IPS-NIHi11 (cell line): ENCODE results near the gene TIE1.
"Not testable (repeated sequence)": the region's sequence is repeated elsewhere in the genome, so short reads cannot be mapped to it uniquely, and the experiment has no call there.

Experiments used
- DNase-seq: peaks from one replicate; pipeline ENCODE4 v3.0.0; 2012; ENCODE audit warnings: mixed read lengths, low spot score

Gene TIE1

DNA sequence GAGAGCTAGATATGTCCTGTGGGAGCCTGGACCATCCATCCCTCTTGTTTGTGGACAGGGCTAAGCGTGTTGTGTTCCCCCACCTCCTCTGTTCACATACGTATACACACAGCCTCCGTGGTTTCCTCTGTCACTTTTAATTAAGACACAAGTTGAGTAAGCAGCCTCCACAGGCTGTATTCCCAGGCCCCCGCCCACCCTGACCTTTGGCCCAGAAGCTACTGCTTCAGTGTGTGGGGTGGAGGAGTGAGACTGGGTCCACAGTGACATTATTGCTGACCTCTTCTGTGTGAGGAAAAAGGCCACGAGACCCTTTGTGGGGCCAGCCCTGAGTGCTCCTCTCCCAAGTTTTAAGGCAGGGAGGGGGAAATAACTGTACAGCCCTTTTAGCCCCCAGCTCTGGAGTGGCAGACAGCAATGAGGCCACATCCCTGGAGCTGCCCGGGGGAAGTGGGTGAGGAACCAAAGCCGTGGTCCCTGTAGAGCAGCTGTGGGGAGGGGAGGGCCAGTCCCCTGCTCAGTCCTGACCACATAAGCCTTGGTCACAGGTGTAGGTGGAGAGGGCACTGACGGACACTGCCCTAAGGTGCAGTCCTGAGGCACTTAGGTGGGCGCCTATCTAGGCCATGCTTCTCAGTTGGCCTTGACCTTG, 62.6 kb downstream of the TIE1 start:
- DNase-seq: no peak

DNA sequence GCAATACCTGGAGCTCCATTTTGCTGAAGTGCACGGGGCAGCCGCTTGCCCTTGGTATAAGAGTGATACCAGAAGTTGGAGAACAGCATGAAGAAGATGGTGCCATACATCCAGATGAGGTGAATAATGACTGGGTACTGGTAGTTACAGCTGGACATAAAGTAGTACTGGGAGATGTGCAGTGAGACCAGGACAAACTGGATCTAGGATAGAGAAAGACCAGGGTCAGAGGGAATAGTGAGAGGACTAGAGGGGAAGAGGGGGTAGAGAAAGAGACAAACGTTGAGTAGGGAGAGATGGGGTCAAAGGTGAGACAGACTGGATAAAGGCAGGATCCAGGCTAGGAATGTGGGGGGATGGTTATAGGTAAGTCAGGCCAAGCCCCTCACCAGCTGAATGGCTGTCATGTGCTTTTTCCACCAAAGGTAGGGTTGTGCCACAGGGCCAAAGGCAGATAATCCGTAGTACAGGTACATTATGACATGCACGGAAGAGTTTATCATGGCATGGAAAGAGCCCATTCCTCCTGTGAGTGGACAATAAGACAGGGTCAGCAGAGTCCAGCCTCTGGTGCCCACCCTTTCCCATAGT, 63.2 kb downstream of the TIE1 start:
- no peak for DNase-seq

DNA sequence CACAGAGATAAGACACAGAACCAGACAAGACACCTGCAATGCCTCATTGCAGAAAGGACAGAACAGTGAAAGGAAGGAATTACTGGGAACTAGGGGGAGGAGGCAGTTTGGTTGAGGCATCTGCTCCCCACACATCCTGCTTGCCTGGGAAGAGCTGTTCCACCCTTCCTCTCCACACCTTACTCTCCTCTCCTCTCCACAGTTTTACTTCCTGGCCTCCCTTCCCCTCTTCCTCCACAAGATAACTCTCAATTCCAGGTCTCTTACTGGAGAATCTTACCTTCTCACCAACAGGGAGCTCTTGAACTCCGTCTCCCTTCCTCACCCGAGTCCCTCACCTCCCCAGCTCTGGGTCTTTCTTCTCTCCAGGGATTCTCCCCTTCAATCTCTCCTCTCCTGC, 64.9 kb downstream of the TIE1 start:
- no peak for DNase-seq

DNA sequence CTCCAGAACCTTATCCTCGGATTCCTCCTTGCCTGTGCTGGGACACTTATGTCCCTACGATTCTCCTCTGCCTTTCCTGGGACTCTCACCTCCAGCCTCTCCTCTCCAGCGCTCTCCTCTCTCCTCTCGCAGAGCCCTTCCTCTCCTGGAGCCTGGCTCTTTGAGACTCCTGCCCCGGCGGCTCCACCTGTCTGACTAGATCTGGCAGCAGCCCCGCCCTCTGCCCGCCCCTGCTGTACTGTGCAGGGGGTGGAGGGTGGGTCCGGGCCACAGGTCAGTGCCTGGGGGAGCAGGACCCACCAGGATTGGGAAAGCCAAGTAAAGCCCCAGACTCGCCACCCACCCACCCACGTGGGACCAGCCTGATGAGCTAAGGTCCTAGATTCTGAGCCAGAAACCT, 65.4 kb downstream of the TIE1 start:
- DNase-seq: peak; percentile 59

DNA sequence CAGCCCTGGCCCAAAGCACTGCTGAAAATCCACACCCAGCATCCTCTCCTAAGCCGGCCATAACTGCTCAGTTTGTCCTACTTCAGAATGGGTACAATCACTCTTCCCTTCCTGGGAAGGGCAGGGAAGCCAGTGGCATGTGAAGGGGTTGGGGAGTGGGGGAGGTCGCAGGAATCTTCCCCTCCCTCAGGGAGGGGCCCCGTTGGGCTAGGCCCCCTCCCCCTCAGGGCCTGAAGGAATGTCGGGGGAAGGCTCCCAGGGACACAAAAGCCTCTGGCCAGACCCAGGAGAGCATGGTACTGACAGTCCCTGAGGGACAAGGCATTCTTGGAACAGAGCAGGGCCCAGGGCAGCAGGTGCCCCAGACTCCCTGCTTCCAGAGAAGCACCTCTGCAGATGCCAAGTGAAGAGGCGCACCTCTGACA, 65.8 kb downstream of the TIE1 start:
- peak; percentile 26 for DNase-seq

DNA sequence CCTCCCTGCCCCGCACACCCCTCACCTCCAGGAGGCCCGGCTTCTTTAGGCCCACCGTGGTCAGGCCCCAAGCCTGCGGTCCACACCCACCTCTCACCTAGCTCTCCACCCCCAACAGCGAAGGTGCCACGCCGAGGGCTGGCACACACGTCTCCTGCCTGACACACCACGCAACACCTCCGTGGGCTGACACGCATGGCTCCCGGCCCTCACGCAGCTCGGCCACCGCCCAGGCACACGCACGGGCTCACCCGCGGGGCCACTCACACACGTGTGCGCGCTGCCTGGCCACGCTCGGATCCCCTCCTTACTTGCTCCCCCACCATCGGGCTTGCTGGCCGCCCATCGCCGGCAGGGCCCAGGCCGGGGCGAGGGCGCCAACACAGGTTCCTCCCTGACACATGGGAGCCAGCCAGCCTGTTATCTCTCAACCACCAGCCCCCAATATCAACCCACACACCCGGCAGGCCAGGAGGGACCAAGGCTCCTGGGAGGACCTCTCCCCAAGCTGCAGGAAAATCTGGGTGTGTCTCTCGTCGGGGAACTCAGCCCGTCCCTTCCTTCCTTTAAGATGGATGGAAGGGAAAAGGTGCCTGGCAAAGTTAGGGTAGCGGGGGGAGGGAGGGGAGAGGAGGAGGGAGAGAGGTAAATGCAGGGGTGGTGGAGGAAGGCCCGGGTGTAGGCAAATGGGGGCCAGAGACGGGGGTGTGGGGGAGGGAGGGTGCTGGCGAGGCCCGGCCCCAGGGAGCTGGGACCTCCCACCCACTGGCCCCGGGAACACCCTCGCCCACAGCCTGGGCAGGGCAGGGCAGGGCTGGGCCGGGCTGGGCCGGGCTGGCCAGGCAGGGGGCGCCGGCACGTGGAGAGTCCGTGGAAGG, 66.5 kb downstream of the TIE1 start:
- DNase-seq: peak; percentile 42

DNA sequence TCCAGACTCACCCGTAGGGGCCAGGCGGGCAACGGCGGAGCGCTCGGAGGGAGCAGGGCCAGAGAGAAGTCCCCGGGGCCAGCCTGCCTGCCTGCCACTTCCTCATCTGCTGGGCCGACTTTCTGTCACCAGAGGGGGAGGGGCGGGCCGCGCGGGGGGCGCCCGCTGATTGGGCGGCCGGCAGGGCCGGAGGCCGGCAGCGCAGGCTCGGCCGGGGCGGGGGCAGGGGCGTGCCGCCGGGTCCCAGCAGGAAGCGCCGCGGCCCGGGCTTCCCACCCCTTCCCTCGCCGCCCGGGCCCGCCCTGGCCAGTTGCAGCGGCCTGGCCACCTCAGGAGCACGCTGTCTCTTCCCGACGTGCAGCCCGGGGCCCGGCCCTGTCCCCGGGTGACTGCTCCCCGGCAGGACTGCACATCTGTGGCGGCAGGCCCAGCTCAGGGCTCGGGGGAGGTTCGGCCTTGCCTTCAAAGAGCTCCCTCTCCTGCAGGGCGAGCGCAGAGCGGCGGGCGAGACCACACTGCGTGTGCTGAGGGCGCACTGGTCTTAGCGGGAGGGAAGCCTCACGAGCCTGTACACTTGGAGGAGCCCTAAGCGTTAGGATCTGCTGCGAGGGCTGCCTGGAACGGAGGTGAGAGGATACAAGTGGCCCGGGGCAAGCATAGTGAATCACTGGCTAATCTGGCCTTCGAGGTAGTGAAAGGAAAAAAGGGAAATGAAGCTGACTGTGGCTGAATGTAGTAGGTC, 67.3 kb downstream of the TIE1 start, which contains the start of gene ELOVL1:
Gene ELOVL1, minus strand, starts transcription at position 108 of the 742 bp plus-strand sequence. CDS start 2,402 bp downstream, outside the sequence.
- peak; percentile 98 for DNase-seq

DNA sequence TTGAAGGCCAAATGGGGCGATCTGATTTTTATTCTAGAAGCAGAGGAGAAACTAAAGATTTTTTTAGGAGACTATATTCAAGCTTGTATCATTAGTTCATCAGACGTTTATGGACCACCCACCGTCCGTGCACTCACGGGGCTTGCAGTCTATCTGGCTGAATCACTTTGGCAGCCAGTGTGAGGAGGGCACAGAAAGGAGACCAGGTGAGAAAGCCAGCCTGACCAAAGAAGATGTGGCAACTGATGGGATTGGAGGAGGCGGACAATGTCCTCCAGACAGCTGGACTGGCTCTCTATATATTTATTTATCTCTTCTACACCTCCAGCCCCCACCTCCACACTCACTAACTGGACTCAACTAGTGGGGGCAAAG, 67.9 kb downstream of the TIE1 start:
- peak; percentile 9 for DNase-seq

DNA sequence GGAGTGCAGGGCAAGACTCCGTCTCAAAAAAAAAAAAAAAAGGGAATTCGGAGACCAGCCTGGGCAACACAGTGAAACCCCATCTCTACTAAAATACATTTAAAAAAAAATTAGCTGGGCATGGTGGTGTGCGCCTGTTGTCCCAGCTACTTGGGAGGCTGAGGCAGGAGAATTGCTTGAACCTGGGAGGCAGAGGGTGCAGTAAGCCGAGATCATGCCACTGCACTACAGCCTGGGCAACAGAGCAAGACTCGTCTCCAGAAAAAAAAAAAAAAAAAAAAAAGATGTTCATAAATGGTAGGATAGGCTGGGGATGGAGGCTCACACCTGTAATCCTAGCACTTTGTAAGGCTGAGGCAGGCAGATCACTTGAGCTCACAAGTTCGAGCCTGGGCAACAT, 69.0 kb downstream of the TIE1 start:
- DNase-seq: not testable (repeated sequence)

DNA sequence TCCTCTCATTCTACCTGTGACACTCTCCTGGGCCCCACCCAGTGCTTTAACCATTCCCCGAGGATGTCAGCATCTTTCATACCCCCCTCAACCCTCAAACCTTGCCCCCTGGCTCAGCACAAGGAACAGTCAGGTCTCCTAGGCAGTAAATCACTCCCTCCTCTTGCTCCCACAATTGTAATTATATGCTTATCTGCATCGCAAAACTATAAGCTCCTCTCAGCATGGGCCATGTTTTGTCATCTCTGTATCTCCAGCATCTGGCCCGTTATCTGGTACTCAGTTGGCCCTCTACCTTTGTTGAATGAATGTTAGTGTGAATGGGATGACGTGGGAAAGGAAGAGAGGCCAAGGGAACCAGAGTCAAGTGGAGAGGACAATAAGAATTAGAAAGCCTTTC, 69.8 kb downstream of the TIE1 start:
- no peak for DNase-seq

DNA sequence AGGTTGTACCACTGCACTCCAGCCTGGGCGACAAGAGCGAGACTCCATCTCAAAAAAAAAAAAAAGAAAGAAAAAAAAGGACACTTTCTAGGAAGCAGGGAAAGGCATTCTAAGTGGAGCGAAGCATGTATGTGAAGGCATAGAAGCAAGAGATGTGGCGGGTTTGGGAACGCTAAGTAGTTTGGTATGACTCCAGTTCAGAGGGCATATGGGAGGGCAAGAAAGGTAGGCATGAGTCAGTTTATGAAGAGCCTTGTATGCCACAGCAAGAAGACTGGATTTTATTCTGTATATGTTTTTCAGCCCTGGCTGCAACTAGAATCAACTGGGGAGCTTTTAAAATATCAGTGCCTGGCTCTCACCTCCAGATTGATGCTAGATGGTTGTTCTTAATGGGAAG, 71.4 kb downstream of the TIE1 start:
- DNase-seq: no peak
